Neural progenitor cell (in vitro differentiated cells): ENCODE measurements around the gene MYO1A. TPM values are rescaled to one million over a fixed set of nuclear protein-coding genes. Genes with fewer than 3 reads are reported as not detected.

Experiments
- DNase-seq: peaks from one replicate; pipeline ENCODE4 v3.0.0-alpha.2; 2016; ENCODE audit warnings: low spot score
- H2AFZ ChIP-seq: fragments of 200-600 bp; sonication (generic); replicated peaks from 2 replicates; pipeline ENCODE4 v1.6.1; 2016; ENCODE audit warnings: antibody characterized with exemption
- H3F3A ChIP-seq: fragments of 200-600 bp; sonication (generic); 2 replicates; pipeline ENCODE4 v1.6.1; 2016; ENCODE audit warnings: antibody characterized with exemption, low read depth
- H3K27ac ChIP-seq: fragments of 200-600 bp; sonication (generic); 2 replicates; pipeline ENCODE4 v1.5.1; 2016; ENCODE audit warnings: mild to moderate bottlenecking
- H3K27me3 ChIP-seq: fragments of 200-600 bp; sonication (generic); 2 replicates; pipeline ENCODE4 v1.6.1; 2016; ENCODE audit warnings: mild to moderate bottlenecking, moderate library complexity
- H3K36me3 ChIP-seq: fragments of 200-600 bp; sonication (generic); 2 replicates; pipeline ENCODE4 v1.5.1; 2016
- H3K4me1 ChIP-seq: fragments of 200-600 bp; sonication (generic); 2 replicates; pipeline ENCODE4 v1.6.1; 2016; ENCODE audit warnings: mixed run types
- H3K4me2 ChIP-seq: fragments of 200-600 bp; sonication (generic); 2 replicates; pipeline ENCODE4 v1.6.1; 2016
- H3K4me3 ChIP-seq: fragments of 200-600 bp; sonication (generic); 2 replicates; pipeline ENCODE4 v1.5.1; 2016
- H3K79me2 ChIP-seq: fragments of 200-600 bp; sonication (generic); 2 replicates; pipeline ENCODE4 v1.6.1; 2016; ENCODE audit warnings: low read depth
- H3K9ac ChIP-seq: fragments of 200-600 bp; sonication (generic); 2 replicates; pipeline ENCODE4 v1.6.1; 2016
- H3K9me3 ChIP-seq: fragments of 200-600 bp; sonication (generic); 2 replicates; pipeline ENCODE4 v1.5.1; 2016; ENCODE audit warnings: low read depth
- H4K20me1 ChIP-seq: fragments of 200-600 bp; sonication (generic); 2 replicates; pipeline ENCODE4 v1.6.1; 2016; ENCODE audit warnings: low read depth
- H3K27ac Mint-ChIP-seq: 3 replicates; pipeline ENCODE4 v1.8.0; 2021; ENCODE audit warnings: mixed read lengths
- H3K27me3 Mint-ChIP-seq: 2 replicates; pipeline ENCODE4 v1.8.0; 2022; ENCODE audit warnings: low read depth, mild to moderate bottlenecking, inconsistent platforms, moderate library complexity, mixed read lengths; ENCODE audit not compliant: insufficient read depth
- H3K36me3 Mint-ChIP-seq: 3 replicates; pipeline ENCODE4 v1.8.0; 2021; ENCODE audit warnings: mixed read lengths
- H3K4me1 Mint-ChIP-seq: 3 replicates; pipeline ENCODE4 v1.8.0; 2021; ENCODE audit warnings: mixed read lengths
- H3K4me3 Mint-ChIP-seq: 3 replicates; pipeline ENCODE4 v1.8.0; 2021; ENCODE audit warnings: mild to moderate bottlenecking, moderate library complexity, mixed read lengths
- H3K9me3 Mint-ChIP-seq: 3 replicates; pipeline ENCODE4 v1.8.0; 2020; ENCODE audit warnings: mixed read lengths
- EZH2 ChIP-seq: fragments of 200-600 bp; sonication (generic); IDR thresholded peaks from 2 replicates; pipeline ENCODE4 v1.6.1; 2017; ENCODE audit warnings: antibody characterized with exemption, mild to moderate bottlenecking, moderate library complexity
- EZH2phosphoT487 ChIP-seq: fragments of 200-600 bp; sonication (generic); IDR thresholded peaks from 2 replicates; pipeline ENCODE4 v1.6.1; 2017; ENCODE audit warnings: antibody characterized with exemption
- total RNA-seq: library from RNA; depleted of rRNA; stranded (reverse); fragments of >200 nt; gene quantifications from 2 replicates; pipeline ENCODE4 v1.2.3, GENCODE V29; 2015; ENCODE audit warnings: low replicate concordance
- TF ChIP-seq, protein P1 (sequence below): fragments of 200-600 bp; sonication (generic); IDR thresholded peaks from 2 replicates; pipeline ENCODE4 v1.5.1; 2017; ENCODE audit warnings: antibody characterized with exemption, mild to moderate bottlenecking

Gene MYO1A
- total RNA-seq, 1 donor from 2014 or later = not detected

DNA sequence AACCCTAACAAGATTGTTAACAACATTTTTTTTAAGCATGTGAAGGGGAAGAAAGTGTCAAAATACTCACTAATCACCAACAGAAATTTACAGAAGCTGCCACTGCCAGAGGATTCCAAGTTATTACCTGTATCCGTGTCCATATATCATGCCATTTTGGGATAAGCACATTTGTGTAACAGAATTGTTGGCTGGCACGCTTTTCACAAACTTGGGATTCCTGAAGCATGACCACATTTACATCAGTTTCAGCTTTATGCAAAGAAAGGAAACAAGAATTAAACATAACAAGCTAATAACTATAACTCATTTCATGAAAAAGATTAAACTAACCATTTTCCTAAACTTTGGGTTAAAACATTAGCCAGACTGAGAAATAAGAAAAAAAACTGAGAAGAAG, 22.7 kb upstream of the MYO1A start:
- H3K79me2 ChIP-seq = peaks cover 70% of the 10 kb centered on the region
- no peak for DNase-seq
- no peak overlapping the region for H2AFZ ChIP-seq
- H3K27ac Mint-ChIP-seq = no peak overlapping the region
- no peak overlapping the region for H3K27ac ChIP-seq
- H3K27me3 Mint-ChIP-seq = no peaks in the 10 kb centered on the region
- H3K9me3 ChIP-seq = no peaks in the 10 kb centered on the region
- H3F3A ChIP-seq = peaks cover 22% of the 10 kb centered on the region
- H3K4me3 ChIP-seq = no peak overlapping the region
- no peak overlapping the region for H3K9ac ChIP-seq
- no peak overlapping the region for H3K4me2 ChIP-seq
- H3K36me3 ChIP-seq = peaks cover 24% of the 10 kb centered on the region
- TF ChIP-seq, protein P1, sequence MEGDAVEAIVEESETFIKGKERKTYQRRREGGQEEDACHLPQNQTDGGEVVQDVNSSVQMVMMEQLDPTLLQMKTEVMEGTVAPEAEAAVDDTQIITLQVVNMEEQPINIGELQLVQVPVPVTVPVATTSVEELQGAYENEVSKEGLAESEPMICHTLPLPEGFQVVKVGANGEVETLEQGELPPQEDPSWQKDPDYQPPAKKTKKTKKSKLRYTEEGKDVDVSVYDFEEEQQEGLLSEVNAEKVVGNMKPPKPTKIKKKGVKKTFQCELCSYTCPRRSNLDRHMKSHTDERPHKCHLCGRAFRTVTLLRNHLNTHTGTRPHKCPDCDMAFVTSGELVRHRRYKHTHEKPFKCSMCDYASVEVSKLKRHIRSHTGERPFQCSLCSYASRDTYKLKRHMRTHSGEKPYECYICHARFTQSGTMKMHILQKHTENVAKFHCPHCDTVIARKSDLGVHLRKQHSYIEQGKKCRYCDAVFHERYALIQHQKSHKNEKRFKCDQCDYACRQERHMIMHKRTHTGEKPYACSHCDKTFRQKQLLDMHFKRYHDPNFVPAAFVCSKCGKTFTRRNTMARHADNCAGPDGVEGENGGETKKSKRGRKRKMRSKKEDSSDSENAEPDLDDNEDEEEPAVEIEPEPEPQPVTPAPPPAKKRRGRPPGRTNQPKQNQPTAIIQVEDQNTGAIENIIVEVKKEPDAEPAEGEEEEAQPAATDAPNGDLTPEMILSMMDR = no peak
- TF ChIP-seq EZH2phosphoT487 (no peak), EZH2 (no peak)
- peaks cover 4% of the 10 kb centered on the region for H3K4me1 ChIP-seq
- no peaks in the 10 kb centered on the region for H3K9me3 Mint-ChIP-seq
- H3K27me3 ChIP-seq = no peaks in the 10 kb centered on the region
- H3K4me3 Mint-ChIP-seq = no peak overlapping the region
- H3K36me3 Mint-ChIP-seq = peaks cover 17% of the 10 kb centered on the region
- peaks cover 4% of the 10 kb centered on the region for H4K20me1 ChIP-seq
- H3K4me1 Mint-ChIP-seq = peaks cover 8% of the 10 kb centered on the region

DNA sequence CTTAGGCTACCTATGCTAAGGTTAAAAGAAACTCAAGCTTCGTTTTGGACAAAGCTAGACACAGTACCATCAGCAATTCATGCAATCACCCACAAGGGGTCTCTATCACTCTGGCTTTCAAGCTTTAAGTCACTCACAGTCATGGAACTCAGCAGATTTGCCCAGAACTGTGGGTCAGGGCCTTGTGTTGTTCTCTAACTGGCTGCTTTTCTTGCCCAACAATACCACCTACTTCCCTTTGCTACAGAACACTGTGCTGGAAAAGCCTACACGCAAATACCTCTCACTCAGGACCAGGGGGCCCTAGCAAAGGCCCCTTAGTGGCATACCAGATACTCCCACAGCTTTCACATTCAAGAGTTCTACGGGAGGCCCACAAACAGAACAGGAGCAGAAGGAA, 19.6 kb upstream of the MYO1A start:
- Histone ChIP-seq H3K9me3 (no peaks in the 10 kb centered on the region), H3K4me1 (no peaks in the 10 kb centered on the region), H4K20me1 (no peaks in the 10 kb centered on the region), H3K9ac (no peak overlapping the region), H3F3A (peaks cover 28% of the 10 kb centered on the region), H3K4me3 (no peak overlapping the region), H2AFZ (no peak overlapping the region), H3K79me2 (peaks cover 42% of the 10 kb centered on the region), H3K36me3 (peaks cover 24% of the 10 kb centered on the region), H3K27ac (no peak overlapping the region), H3K27me3 (no peaks in the 10 kb centered on the region), H3K4me2 (no peak overlapping the region)
- peak; percentile 87 for DNase-seq
- TF ChIP-seq, protein P1 = peak; percentile 87
- no peak for TF ChIP-seq EZH2
- Mint-ChIP-seq H3K4me1 (peaks cover 4% of the 10 kb centered on the region), H3K4me3 (peak overlapping the region; percentile 1), H3K27ac (peak overlapping the region; percentile 55), H3K9me3 (no peaks in the 10 kb centered on the region), H3K36me3 (peaks cover 23% of the 10 kb centered on the region), H3K27me3 (no peaks in the 10 kb centered on the region)

DNA sequence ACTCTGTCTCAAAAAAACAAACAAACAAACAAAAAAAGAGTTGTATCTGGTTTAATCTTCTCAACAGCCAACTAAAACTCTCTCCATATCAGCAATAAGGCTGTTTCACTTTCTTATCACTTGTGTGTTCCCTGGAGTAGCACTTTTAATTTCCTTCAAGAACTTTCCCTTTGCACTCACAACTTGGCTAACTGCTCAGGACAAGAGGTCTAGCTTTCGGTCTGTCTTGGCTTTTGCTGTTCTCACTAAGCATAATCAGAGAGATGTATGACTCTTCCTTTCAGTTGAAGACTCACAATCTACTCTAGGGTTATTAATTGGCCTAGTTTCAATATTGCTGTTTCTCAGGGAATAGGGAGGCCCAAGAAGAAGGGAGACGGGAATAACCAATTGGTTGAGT, 16.3 kb upstream of the MYO1A start:
- peaks cover 2% of the 10 kb centered on the region for H3K27me3 Mint-ChIP-seq
- TF ChIP-seq, protein P1 = no peak
- no peak for TF ChIP-seq EZH2
- no peak for TF ChIP-seq EZH2phosphoT487
- H3K36me3 ChIP-seq = peaks cover 33% of the 10 kb centered on the region

More for the DNA sequence above, 16.3 kb upstream of the MYO1A start:
- H3K9me3 ChIP-seq = no peaks in the 10 kb centered on the region
- H3K27me3 ChIP-seq = no peaks in the 10 kb centered on the region
- no peak overlapping the region for H3K4me2 ChIP-seq
- H3K27ac Mint-ChIP-seq = no peak overlapping the region
- H4K20me1 ChIP-seq = no peaks in the 10 kb centered on the region
- H3K36me3 Mint-ChIP-seq = peaks cover 20% of the 10 kb centered on the region
- H3K79me2 ChIP-seq = peaks cover 20% of the 10 kb centered on the region
- H2AFZ ChIP-seq = no peak overlapping the region
- H3K4me3 ChIP-seq = no peak overlapping the region
- no peak overlapping the region for H3K27ac ChIP-seq
- DNase-seq = no peak
- H3K4me1 ChIP-seq = no peaks in the 10 kb centered on the region
- H3K4me1 Mint-ChIP-seq = peaks cover 4% of the 10 kb centered on the region
- H3K9ac ChIP-seq = no peak overlapping the region
- H3K4me3 Mint-ChIP-seq = no peak overlapping the region
- H3K9me3 Mint-ChIP-seq = no peaks in the 10 kb centered on the region
- peaks cover 43% of the 10 kb centered on the region for H3F3A ChIP-seq
